Measurements from ENCODE around the gene BABAM2.

DNA sequence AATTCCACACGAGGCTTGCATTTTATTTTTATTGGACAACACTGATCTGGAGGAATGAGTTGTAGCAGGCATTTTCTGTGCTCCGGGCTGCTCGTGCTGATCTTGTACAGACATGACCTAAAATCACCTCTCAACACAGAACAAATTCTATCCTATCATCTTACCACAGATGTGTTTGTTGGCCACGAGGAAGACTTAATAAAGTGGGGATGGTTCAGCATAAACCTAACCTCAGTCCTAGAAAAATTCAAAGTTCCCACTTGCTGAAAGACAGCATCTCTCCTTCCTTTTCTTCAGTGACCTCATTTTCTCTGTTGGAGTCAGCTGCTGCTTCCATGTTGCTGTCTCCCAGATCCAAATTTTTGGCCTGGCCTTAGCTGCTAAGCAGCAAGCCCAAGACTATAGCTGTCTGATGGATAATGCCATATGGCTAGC, 45.7 kb upstream of the BABAM2 start:
- TF ChIP-seq, protein P1, sequence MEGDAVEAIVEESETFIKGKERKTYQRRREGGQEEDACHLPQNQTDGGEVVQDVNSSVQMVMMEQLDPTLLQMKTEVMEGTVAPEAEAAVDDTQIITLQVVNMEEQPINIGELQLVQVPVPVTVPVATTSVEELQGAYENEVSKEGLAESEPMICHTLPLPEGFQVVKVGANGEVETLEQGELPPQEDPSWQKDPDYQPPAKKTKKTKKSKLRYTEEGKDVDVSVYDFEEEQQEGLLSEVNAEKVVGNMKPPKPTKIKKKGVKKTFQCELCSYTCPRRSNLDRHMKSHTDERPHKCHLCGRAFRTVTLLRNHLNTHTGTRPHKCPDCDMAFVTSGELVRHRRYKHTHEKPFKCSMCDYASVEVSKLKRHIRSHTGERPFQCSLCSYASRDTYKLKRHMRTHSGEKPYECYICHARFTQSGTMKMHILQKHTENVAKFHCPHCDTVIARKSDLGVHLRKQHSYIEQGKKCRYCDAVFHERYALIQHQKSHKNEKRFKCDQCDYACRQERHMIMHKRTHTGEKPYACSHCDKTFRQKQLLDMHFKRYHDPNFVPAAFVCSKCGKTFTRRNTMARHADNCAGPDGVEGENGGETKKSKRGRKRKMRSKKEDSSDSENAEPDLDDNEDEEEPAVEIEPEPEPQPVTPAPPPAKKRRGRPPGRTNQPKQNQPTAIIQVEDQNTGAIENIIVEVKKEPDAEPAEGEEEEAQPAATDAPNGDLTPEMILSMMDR (IDR thresholded peaks at IDR 0.05), result no peak
- TF ChIP-seq POLR2A (IDR thresholded peaks at IDR 0.05), result no peak
- no peak for TF ChIP-seq EP300 (IDR thresholded peaks at IDR 0.05)
